HS-5 (cell line): ENCODE data around the gene RBM6.
"Not testable (repeated sequence)": the region's sequence is repeated elsewhere in the genome, so short reads cannot be mapped to it uniquely, and the experiment has no call there.

Experiments used
- DNase-seq: peaks from one replicate; pipeline ENCODE4 v3.0.0-alpha.2; 2012; ENCODE audit warnings: low read depth

Gene RBM6

GRCh38 chr3:49976942-49977341 lies 37.0 kb downstream of the RBM6 start:
- DNase-seq: no peak

DNA sequence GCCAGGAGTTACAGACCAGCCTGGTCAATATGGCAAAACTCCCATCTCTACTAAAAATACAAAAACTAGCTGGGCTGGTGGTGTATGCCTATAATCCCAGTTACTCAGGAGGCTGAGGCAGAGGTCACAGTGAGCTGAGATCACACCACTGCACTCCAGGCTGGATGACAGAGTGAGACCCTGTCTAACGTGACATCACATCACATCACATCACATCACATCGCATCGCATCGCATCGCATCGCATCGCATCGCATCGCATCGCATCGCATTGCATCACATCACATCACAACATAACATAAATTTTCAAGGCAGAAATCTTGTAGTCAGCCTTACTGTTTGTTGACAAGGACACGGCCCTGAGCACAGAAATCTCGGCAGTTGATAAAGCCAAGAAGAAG lies 44.4 kb downstream of the RBM6 start:
- no peak for DNase-seq

- DNase-seq: no peak
Observed at GRCh38 chr3:49992326-49992725, 52.4 kb downstream of the RBM6 start.

GRCh38 chr3:49994476-49994875 lies 54.5 kb downstream of the RBM6 start:
- no peak for DNase-seq

DNA sequence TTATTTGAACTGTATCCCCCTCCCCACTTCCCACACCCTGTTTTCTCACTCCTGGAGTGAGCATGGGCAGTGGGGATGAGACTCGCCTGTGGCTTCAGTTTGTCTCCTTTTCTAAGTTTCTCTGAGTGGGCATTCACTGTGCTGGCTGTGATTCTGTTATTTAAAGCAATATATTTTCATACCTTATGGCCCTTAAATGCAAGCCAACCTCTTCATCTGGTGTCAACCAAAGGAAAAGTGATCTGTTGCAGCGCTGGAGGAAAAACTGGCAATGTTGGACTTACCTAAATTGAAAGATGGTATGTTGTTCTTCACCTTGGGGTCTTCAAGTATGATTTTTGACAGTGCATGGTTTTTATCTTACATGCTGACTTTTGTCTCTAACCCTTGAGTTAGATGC lies 56.1 kb downstream of the RBM6 start:
- DNase-seq: no peak

DNA sequence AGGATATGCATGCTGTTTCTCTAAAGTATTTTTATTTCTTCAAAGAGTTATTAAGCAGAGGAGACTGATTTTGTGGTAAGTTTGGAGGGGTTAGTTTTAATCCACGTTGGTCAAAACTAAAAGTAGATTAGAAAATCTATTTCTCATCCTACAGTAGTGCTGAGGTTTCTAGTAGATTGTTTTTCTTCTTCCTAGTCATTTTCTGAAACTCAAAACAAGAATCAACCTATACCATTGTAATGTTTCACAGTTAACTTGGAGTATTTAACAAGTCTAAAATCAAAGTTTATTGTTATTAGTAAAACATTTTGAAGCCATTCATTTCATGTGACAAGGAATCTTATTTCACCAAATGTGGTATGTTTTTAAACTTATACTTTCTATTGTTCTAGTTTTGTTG lies 57.9 kb downstream of the RBM6 start:
- DNase-seq: no peak

DNA sequence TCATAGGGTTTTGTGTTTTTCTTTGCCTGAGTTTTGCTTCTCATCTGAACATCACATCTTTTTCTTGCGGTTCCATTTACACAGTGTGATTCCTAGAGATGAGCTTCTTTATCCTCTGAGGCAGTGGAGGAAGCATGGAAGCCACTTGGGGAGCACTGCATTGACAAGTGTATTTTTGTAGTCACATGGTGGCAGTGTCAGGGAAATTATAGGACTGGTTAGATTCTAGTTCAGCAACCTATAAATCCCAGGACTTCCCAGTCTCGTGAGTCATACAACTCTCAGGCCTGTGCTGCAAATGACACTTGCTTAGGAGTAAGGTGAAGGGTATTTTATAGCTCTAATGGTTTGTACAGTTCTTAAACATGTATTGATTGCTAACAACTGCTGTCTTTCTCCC lies 58.4 kb downstream of the RBM6 start:
- DNase-seq: no peak

DNA sequence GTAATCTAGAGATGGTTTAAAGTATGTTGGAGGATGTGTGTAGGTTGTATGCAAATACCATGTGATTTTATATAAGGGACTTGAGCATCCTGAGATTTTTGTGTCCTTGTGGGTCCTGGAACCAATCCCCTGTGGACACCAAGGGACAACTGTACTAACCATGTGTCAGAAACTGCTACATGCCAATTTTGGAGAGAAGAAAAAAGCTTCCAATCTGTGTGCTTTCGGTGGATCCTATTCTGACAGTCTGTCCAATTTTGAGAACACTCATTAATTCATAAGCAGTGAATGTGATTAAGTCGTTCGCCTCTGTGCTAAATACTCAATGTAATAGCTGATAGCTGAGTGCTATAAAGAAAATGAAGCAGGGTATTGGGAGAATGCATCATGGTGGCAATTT lies 61.6 kb downstream of the RBM6 start:
- no peak for DNase-seq

DNA sequence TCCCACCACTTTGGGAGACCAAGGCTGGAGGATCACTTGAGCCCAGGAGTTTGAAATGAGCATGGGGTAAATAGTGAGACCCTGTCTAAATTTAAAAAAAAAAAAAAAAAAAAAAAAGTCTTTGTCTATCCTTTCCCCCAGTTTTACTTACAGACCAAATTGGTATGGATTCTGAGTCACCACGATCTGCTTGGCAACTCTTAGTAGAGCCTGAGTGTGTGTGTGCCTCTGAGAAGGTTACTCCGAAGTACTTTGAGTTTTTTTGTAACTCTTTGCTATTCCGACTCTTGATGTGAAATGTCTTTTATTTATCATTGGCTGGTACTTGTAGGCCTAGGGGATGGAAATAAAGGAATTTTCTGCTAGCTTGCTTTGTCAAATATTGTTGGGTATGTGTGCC lies 63.3 kb downstream of the RBM6 start:
- DNase-seq: no peak

GRCh38 chr3:50003824-50004223 lies 63.9 kb downstream of the RBM6 start:
- no peak for DNase-seq

GRCh38 chr3:50008931-50009330 lies 69.0 kb downstream of the RBM6 start:
- DNase-seq: peak; percentile 15

- DNase-seq: no peak
Observed at GRCh38 chr3:50010959-50011358, 71.0 kb downstream of the RBM6 start.

GRCh38 chr3:50015918-50016317 lies 76.0 kb downstream of the RBM6 start:
- no peak for DNase-seq

DNA sequence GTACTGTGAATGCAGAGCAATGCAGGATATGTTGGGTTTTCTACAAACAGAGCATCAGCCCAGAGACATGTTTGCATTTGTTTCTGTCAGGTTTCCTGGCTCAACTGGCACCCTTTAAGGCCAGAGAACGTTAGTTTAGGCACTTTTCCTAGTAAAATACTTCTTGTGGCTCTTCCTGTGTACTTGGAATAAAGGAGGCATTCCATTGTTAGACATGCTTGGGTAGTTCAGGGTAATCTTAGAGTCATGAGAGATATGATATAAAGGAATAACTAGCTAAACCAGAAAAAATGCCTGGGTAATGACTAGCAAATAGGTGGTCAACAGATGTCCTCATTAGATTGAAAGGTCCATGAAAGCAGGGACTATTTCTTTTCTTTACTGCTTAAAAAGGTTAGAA lies 88.4 kb downstream of the RBM6 start:
- DNase-seq: no peak

DNA sequence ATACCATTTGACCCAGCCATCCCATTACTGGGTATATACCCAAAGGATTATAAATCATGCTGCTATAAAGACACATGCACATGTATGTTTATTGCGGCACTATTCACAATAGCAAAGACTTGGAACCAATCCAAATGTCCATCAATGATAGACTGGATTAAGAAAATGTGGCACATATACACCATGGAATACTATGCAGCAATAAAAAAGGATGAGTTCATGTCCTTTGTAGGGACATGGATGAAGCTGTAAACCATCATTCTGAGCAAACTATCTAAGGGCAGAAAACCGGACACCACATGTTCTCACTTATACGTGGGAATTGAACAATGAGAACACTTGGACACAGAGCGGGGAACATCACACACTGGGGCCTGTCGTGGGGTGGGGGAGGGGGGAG lies 91.3 kb downstream of the RBM6 start:
- DNase-seq: not testable (repeated sequence)

GRCh38 chr3:50044976-50045375 lies 105.0 kb downstream of the RBM6 start:
- DNase-seq: no peak

- no peak for DNase-seq
Observed at GRCh38 chr3:50047426-50047825, 107.5 kb downstream of the RBM6 start.

DNA sequence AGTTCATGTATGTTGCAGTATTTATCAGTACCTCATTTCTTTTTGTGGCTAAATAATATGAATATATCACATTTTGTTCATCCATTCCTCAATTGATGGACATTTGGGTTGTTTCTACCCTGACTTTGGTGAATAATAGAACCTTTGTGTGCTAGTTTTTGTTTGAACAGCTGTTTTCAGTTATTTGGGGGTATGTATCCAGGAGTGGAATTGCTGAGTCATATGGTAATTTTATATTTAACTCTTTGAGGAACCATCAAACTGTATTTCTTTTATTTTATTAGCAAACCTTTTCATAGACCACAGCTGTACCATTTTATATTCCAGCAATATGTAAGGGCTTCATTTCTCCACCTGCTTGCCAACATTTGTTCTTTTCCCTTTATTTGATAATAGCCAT lies 110.4 kb downstream of the RBM6 start:
- peak; percentile 28 for DNase-seq

DNA sequence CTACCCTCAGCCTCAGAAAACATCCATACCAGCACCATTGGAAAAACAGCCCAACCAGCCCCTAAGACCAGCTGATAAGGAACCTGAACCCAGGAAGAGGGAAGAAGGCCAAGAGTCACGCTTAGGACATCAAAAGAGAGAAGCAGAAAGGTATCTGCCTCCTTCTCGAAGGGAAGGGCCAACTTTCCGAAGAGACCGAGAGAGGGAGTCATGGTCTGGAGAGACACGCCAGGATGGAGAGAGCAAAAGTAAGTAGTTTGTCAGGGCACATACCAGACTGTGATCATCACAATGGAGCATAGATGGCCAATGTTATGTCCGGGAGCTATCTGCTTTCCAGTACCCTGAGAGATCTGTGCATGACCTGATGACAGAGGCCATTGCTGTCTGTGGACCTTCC lies 117.8 kb downstream of the RBM6 start:
- DNase-seq: no peak

- no peak for DNase-seq
Observed at GRCh38 chr3:50068134-50068533, 128.2 kb downstream of the RBM6 start.

GRCh38 chr3:50078091-50078490 lies 138.1 kb downstream of the RBM6 start:
- no peak for DNase-seq

DNA sequence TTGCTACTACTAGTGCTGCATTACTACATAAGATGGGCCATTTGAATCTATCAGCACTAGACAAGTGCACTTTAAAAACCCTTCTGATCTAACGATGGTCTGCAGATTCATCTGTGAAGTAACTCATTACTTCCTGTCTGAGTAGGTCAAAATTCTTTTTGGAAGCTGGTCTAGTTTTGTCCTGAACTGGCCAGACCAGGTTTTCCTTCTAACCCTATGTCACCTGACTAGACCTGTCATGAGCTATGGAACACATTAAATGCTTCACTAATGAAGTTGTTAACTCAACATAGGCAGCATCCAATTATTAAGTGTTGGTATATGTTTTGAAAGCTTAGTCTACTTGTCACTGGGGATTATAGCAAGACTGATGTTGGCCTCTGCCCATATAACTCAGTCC lies 138.7 kb downstream of the RBM6 start:
- no peak for DNase-seq

GRCh38 chr3:50084951-50085350 lies 145.0 kb downstream of the RBM6 start:
- not testable (repeated sequence) for DNase-seq

- DNase-seq: peak; percentile 74
Observed at GRCh38 chr3:50088725-50089608, 149.0 kb downstream of the RBM6 start, which contains the start of gene RBM5. Gene RBM5, plus strand, starts transcription at chr3:50088919. Its CDS starts 1,516 bp downstream, at chr3:50090435.
